SU-DHL-6 (cell line): ENCODE measurements around the gene GATD1.

ENCODE experiments used
- H2AFZ ChIP-seq: fragments of 200-600 bp; sonication (generic); 2 replicates; pipeline ENCODE4 v1.6.1; 2014; ENCODE audit warnings: low read depth, mild to moderate bottlenecking, moderate library complexity, mixed read lengths, antibody characterized with exemption, low read length; ENCODE audit not compliant: severe bottlenecking
- H3F3A ChIP-seq: fragments of 200-600 bp; shearing (Covaris generic); 2 replicates; pipeline ENCODE4 v1.6.0; 2016; ENCODE audit warnings: antibody characterized with exemption, mild to moderate bottlenecking; ENCODE audit not compliant: insufficient read depth
- H3K27ac ChIP-seq: fragments of 200-600 bp; sonication (generic); 2 replicates; pipeline ENCODE4 v1.5.1; 2016; ENCODE audit warnings: low read depth, mild to moderate bottlenecking, low read length, moderate library complexity, mixed read lengths
- H3K27me3 ChIP-seq: fragments of 200-600 bp; sonication (generic), shearing (Covaris generic); 2 replicates; pipeline ENCODE4 v1.6.0; 2014; ENCODE audit warnings: mild to moderate bottlenecking, low read length
- H3K36me3 ChIP-seq: fragments of 200-600 bp; sonication (generic); 2 replicates; pipeline ENCODE4 v1.6.1; 2014; ENCODE audit warnings: mild to moderate bottlenecking, low read length, mixed read lengths
- H3K4me2 ChIP-seq: fragments of 300-600, 200-600 bp; shearing (Covaris generic), sonication (generic); 2 replicates; pipeline ENCODE4 v1.6.0; 2014; ENCODE audit warnings: low read length, low read depth, mild to moderate bottlenecking; ENCODE audit not compliant: poor library complexity, severe bottlenecking
- H3K4me3 ChIP-seq: fragments of 200-600 bp; sonication (generic); 2 replicates; pipeline ENCODE4 v1.5.1; 2014; ENCODE audit warnings: antibody characterized with exemption, low read length, mild to moderate bottlenecking, mixed read lengths; ENCODE audit not compliant: insufficient read depth, poor library complexity, severe bottlenecking
- H3K79me2 ChIP-seq: fragments of 200-600 bp; sonication (generic); 2 replicates; pipeline ENCODE4 v1.6.1; 2014; ENCODE audit warnings: mild to moderate bottlenecking, low read length, moderate library complexity; ENCODE audit not compliant: insufficient read depth
- H3K9ac ChIP-seq: fragments of 200-600 bp; sonication (generic); 2 replicates; pipeline ENCODE4 v1.7.0; 2014; ENCODE audit warnings: mild to moderate bottlenecking, low read length
- H3K9me2 ChIP-seq: fragments of 200-600 bp; sonication (generic); replicated peaks from 2 replicates; pipeline ENCODE4 v1.6.1; 2014; ENCODE audit warnings: low read length; ENCODE audit not compliant: insufficient read depth
- H3K9me3 ChIP-seq: fragments of 200-600 bp; sonication (generic); 2 replicates; pipeline ENCODE4 v1.6.1; 2014; ENCODE audit warnings: low read length, mixed read lengths; ENCODE audit not compliant: insufficient read depth
- H4K20me1 ChIP-seq: fragments of 200-600 bp; sonication (generic); 2 replicates; pipeline ENCODE4 v1.6.1; 2014; ENCODE audit warnings: low read depth, mild to moderate bottlenecking, antibody characterized with exemption, low read length, moderate library complexity, mixed read lengths
- EZH2phosphoT487 ChIP-seq: fragments of 200-600 bp; sonication (generic), shearing (Covaris generic); conservative IDR thresholded peaks from 2 replicates; pipeline ENCODE4 v1.6.1; 2018; ENCODE audit warnings: mild to moderate bottlenecking, antibody characterized with exemption, low read length, moderate library complexity, mixed read lengths
- TF ChIP-seq, protein P1 (sequence below): fragments of 200-600 bp; sonication (generic); IDR thresholded peaks from one replicate; pipeline ENCODE4 v1.5.1; 2017; ENCODE audit warnings: antibody characterized with exemption, mild to moderate bottlenecking, low read length, moderate library complexity; ENCODE audit not compliant: insufficient read depth, poor library complexity, severe bottlenecking

Gene GATD1

DNA sequence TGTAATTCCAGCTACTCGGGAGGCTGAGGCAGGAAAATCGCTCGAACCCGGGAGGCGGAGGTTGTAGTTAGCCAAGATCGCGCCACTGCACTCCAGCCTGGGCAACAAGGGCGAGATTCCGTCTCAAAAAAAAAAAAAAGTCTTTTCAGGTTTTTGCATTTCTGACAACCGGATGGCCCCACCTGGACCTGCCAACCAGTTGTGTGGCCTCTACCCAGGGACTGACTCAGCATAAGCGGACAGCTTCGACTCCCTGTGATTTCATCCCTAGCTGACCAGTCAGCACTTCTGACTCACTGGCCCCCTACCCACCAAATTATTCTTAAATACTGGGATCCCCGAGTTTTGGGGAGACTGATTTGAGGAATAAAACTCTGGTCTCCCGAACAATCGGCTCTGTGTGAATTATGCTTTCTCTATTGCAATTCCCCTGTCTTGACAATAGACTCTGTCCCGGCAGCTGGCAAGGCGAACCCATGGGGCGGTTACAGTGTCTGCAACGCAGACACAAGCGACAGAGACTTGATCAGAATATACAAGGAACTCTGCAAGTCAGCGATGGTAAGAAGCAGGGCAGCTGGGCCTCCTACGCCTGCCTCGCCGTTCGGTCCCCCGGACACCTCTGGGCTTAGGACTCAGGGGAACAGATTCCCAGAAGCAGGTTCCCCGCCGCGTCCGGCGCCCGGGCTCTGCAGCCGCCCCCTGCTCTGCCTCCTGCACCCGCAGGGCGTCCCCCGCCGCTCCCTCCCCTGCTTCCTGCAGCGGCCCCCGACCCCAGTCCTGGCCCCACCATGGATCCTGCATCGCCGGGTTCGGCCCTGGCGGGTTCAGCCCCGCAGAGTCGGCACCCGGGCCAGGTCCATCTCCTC lies 30.8 kb downstream of the GATD1 start:
- Histone ChIP-seq H2AFZ (peak overlapping the region; percentile 64), H4K20me1 (0 out of 2 replicates have a peak, but pooled peaks cover 5% of the 10 kb centered on the region), H3F3A (0 out of 2 replicates have a peak, but pooled peaks cover 6% of the 10 kb centered on the region), H3K9me3 (no peaks in the 10 kb centered on the region), H3K4me2 (peak overlapping the region; percentile 82), H3K9me2 (no peaks in the 10 kb centered on the region), H3K4me3 (peak overlapping the region; percentile 69), H3K36me3 (no peaks in the 10 kb centered on the region), H3K27me3 (no peaks in the 10 kb centered on the region), H3K27ac (no peak overlapping the region), H3K9ac (peak overlapping the region; percentile 86), H3K79me2 (peaks cover 42% of the 10 kb centered on the region)
- no peak for TF ChIP-seq EZH2phosphoT487
- TF ChIP-seq, protein P1, sequence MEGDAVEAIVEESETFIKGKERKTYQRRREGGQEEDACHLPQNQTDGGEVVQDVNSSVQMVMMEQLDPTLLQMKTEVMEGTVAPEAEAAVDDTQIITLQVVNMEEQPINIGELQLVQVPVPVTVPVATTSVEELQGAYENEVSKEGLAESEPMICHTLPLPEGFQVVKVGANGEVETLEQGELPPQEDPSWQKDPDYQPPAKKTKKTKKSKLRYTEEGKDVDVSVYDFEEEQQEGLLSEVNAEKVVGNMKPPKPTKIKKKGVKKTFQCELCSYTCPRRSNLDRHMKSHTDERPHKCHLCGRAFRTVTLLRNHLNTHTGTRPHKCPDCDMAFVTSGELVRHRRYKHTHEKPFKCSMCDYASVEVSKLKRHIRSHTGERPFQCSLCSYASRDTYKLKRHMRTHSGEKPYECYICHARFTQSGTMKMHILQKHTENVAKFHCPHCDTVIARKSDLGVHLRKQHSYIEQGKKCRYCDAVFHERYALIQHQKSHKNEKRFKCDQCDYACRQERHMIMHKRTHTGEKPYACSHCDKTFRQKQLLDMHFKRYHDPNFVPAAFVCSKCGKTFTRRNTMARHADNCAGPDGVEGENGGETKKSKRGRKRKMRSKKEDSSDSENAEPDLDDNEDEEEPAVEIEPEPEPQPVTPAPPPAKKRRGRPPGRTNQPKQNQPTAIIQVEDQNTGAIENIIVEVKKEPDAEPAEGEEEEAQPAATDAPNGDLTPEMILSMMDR: no peak

- H3K27me3 ChIP-seq: no peaks in the 10 kb centered on the region
- no peak overlapping the region for H3K4me3 ChIP-seq
- H3K36me3 ChIP-seq: no peaks in the 10 kb centered on the region
- no peak overlapping the region for H3K27ac ChIP-seq
- H3K4me2 ChIP-seq: no peak overlapping the region
- no peaks in the 10 kb centered on the region for H3K9me3 ChIP-seq
- H2AFZ ChIP-seq: no peak overlapping the region
- H4K20me1 ChIP-seq: 0 out of 2 replicates have a peak, but pooled peaks cover 5% of the 10 kb centered on the region
- 0 out of 2 replicates have a peak, but pooled peaks cover 6% of the 10 kb centered on the region for H3F3A ChIP-seq
- no peaks in the 10 kb centered on the region for H3K9me2 ChIP-seq
- H3K9ac ChIP-seq: no peak overlapping the region
- TF ChIP-seq EZH2phosphoT487: no peak
- peaks cover 31% of the 10 kb centered on the region for H3K79me2 ChIP-seq
These were observed 31.9 kb downstream of the GATD1 start for GRCh38 chr11:745428-745827.

- no peak overlapping the region for H2AFZ ChIP-seq
These were observed 34.6 kb downstream of the GATD1 start for GRCh38 chr11:742571-743201.

More at GRCh38 chr11:742571-743201, 34.6 kb downstream of the GATD1 start:
- Histone ChIP-seq H3K4me2 (no peak overlapping the region), H3K27me3 (no peaks in the 10 kb centered on the region), H4K20me1 (no peaks in the 10 kb centered on the region), H3F3A (0 out of 2 replicates have a peak, but pooled peaks cover 6% of the 10 kb centered on the region), H3K4me3 (no peak overlapping the region), H3K27ac (no peak overlapping the region), H3K79me2 (peaks cover 4% of the 10 kb centered on the region), H3K9me3 (no peaks in the 10 kb centered on the region), H3K9ac (no peak overlapping the region), H3K9me2 (no peaks in the 10 kb centered on the region), H3K36me3 (no peaks in the 10 kb centered on the region)
- TF ChIP-seq, protein P1: no peak
- TF ChIP-seq EZH2phosphoT487: no peak
